Thymus (tissue), 11 donors: ENCODE measurements around the gene PRUNE2. TPM values are rescaled to one million over a fixed set of nuclear protein-coding genes. Genes with fewer than 3 reads are reported as not detected.

ENCODE experiments used
- DNase-seq, 9 donors: peaks; one replicate each; pipeline ENCODE4 v3.0.0-alpha.2; 2013; ENCODE audit warnings: low spot score in 9 of 9, low read depth in 6 of 9, missing footprints in 1 of 9
- H3K27ac ChIP-seq, 2 donors: one replicate each; pipeline ENCODE4 v1.5.1; 2013; ENCODE audit warnings: control low read depth in 1 of 2, low read depth in 1 of 2, low read length in 1 of 2, mild to moderate bottlenecking in 1 of 2, moderate library complexity in 1 of 2
- H3K27me3 ChIP-seq, 2 donors: one replicate each; pipeline ENCODE4 v1.5.1; 2013; ENCODE audit warnings: low read length in 1 of 2; ENCODE audit not compliant: control insufficient read depth in 2 of 2, insufficient read depth in 1 of 2
- H3K36me3 ChIP-seq, 2 donors: one replicate each; pipeline ENCODE4 v1.5.1; 2013; ENCODE audit warnings: low read length in 1 of 2, mild to moderate bottlenecking in 1 of 2, moderate library complexity in 1 of 2; ENCODE audit not compliant: control insufficient read depth in 2 of 2, insufficient read depth in 2 of 2
- H3K4me1 ChIP-seq, 2 donors: one replicate each; pipeline ENCODE4 v1.5.1; 2013; ENCODE audit warnings: low read length in 2 of 2; ENCODE audit not compliant: control insufficient read depth in 2 of 2, insufficient read depth in 2 of 2
- H3K4me3 ChIP-seq, 2 donors: one replicate each; pipeline ENCODE4 v1.5.1; 2013; ENCODE audit warnings: low read length in 2 of 2, control low read depth in 1 of 2, mild to moderate bottlenecking in 1 of 2
- H3K9me3 ChIP-seq, 2 donors: one replicate each; pipeline ENCODE4 v1.5.1; 2013; ENCODE audit warnings: low read length in 1 of 2, mild to moderate bottlenecking in 1 of 2; ENCODE audit not compliant: control insufficient read depth in 2 of 2, insufficient read depth in 1 of 2
- WGBS: extraction: QIAGEN DNeasy Blood & Tissue Kit; methylation state at CpG from one replicate; pipeline ENCODE4 v1.1.7; 2013; 5-methylcytosine and 5-hydroxymethylcytosine counted together
- polyA plus RNA-seq: library from polyadenylated mRNA; stranded (reverse); fragments of 200-250 nt; gene quantifications from one replicate; pipeline ENCODE4 v1.2.3, GENCODE V29; 2013
- total RNA-seq: library from RNA; stranded (reverse); fragments of 120-200 nt; gene quantifications from one replicate; pipeline ENCODE4 v1.2.4, GENCODE V29; 2013
- donor health status: healthy.

PRUNE2 gene
- total and polyA plus RNA-seq, 2 donors, result 2.0 to 3.4 TPM

DNA sequence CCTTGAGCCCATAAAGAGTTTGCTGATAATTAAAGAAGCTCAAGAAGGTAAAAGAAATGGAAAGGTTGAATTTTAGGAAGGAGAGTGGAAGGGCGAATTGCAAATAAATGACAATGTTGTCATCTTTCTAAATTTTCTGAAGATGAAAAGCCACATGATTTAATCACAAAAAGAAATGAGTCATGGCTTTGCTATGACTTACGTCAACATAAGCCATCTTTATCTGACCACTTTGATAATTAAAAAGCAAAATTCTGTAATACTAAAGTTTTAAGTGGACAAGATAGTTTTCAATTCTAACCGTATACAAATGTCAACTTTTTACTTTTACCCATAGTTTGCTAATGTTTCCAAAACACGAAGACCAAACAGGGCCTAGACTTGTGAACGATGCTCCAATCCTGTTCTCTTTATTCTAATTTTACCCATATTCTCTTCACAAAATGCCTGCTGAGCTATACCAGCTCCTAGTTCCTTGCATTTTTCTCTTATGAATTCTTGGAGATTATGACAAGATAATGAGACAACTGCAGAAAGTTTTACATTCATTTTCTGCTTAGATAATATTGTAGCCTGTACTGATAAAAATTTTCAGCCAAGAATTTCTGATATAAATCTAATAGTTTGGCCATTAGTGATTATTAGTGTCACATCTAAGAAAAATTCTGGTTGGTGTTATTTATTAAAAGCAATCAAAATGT lies 21.8 kb upstream of the PRUNE2 start:
- WGBS, result 93% methylated on average over 5 of the region's 5 CpGs
- no peak for DNase-seq
- no peak overlapping the region for H3K4me3 ChIP-seq

DNA sequence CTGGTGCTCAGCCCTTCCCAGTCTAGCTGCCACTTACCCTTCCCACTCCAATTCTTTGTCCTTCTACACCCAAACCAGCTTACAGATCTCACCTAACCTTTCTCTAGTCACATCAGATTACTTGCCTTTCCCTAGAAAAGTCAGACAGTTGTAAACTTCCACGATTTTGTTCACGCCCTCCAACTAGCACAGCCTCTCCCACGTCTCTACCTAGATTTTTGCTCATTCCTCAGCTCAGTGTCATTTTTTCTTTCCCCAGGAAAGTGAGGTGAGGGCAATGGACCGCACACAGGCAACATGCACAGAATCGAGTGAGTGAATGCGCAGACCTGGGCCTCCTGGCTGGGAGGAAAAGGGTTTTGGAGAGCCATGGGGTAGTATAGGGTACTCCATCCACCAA lies 20.9 kb upstream of the PRUNE2 start:
- Histone ChIP-seq H3K27me3 (no peaks in the 10 kb centered on the region), H3K4me3 (no peak overlapping the region), H3K9me3 (no peaks in the 10 kb centered on the region), H3K27ac (no peak overlapping the region), H3K4me1 (no peaks in the 10 kb centered on the region), H3K36me3 (no peaks in the 10 kb centered on the region)
- 90% methylated on average over 6 of the region's 6 CpGs for WGBS
- DNase-seq, result no peak

More for the DNA sequence above, 21.8 kb upstream of the PRUNE2 start:
- H3K27ac ChIP-seq, result no peak overlapping the region
- H3K4me1 ChIP-seq, result no peaks in the 10 kb centered on the region
- no peaks in the 10 kb centered on the region for H3K9me3 ChIP-seq
- no peaks in the 10 kb centered on the region for H3K27me3 ChIP-seq
- H3K36me3 ChIP-seq, result no peaks in the 10 kb centered on the region

DNA sequence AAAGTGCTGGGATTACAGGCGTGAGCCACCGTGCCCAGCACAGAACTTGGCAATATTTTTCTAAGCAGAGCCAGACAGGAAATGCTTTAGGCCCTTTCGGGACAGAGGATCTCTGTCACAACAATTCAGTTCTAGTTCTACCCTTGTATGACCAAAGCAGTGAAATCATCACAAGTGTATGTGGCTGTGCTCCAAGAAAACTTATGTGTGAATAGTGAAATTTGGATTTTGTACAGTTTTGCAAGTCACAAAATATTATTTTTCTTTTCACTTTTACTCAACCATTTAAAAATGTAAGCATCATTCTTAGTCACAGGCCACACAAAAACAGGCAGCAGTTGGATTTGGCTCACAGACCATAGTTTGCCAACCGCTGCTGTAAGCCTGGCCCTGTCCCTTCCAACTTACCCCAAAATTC lies 20.4 kb upstream of the PRUNE2 start:
- H3K36me3 ChIP-seq, result no peaks in the 10 kb centered on the region
- H3K27me3 ChIP-seq, result no peaks in the 10 kb centered on the region
- WGBS, result 76% methylated on average over 4 of the region's 4 CpGs
- DNase-seq, result no peak
- no peaks in the 10 kb centered on the region for H3K4me1 ChIP-seq
- no peak overlapping the region for H3K27ac ChIP-seq
- no peak overlapping the region for H3K4me3 ChIP-seq
- no peaks in the 10 kb centered on the region for H3K9me3 ChIP-seq

DNA sequence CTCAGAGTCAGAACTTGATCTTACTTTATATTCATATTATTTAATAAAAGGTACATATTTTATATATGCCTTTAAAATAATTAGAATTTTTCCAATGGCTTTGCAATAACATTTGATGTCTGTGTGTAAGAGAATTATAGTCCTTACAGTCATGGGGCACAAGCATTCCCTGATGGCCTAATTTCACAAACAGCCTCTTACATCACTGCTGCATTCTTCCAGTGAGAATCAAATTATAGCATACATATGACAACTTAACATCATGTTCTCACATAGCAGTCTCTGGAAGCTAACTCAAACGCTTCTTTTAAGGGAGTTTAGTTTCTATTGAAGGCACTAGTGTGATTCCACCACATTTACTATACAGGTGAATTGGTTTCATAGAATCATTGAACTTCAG lies 15.3 kb upstream of the PRUNE2 start:
- Histone ChIP-seq H3K27me3 (no peaks in the 10 kb centered on the region), H3K27ac (no peak overlapping the region), H3K4me3 (no peak overlapping the region), H3K9me3 (no peaks in the 10 kb centered on the region), H3K4me1 (no peaks in the 10 kb centered on the region), H3K36me3 (no peaks in the 10 kb centered on the region)
- WGBS, result 87% methylated on average over 1 of the region's 1 CpG
- no peak for DNase-seq

DNA sequence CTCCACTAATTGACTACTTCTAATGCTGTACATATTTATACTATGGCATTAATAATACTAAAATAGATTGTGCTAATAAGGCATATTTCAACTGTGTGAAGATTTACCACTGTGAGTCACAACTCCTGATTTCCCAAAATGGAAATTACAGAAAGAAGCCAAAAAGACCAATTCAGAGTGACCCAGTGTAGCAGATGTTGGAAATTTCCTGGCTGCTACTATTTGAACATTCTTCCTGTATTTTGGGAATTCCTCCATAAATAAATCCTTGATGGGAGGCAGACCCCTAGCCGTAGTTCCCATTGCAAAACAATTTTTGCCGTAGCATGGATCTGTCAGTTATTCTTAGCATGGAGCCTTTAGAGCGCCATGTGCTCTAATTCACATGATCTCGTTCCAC lies 11.4 kb upstream of the PRUNE2 start:
- H3K4me3 ChIP-seq, result no peak overlapping the region
- H3K36me3 ChIP-seq, result no peaks in the 10 kb centered on the region
- no peaks in the 10 kb centered on the region for H3K27me3 ChIP-seq
- H3K4me1 ChIP-seq, result no peaks in the 10 kb centered on the region
- H3K27ac ChIP-seq, result no peak overlapping the region
- no peak for DNase-seq
- no peaks in the 10 kb centered on the region for H3K9me3 ChIP-seq
- WGBS, result 93% methylated on average over 4 of the region's 4 CpGs

DNA sequence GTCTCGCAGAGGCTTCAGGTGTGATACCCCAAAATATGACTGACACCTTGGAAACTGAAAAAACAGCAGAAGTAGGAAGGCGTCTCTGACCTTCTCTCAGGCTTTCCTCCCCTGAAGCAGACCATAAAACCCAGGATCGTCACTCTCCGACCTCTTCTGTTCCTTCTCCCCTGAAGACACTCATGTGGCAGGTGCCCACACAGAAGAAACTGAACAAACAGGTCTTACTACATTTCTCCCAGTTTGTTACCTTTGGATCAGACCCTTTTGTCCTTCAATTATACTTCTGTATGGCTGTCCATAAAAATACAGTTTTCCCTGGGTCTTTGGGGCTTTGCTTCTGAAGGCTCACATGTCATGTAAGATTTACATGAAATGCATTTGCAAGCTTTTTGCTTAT lies 10.3 kb upstream of the PRUNE2 start:
- no peak for DNase-seq
- 72% methylated on average over 4 of the region's 4 CpGs for WGBS

DNA sequence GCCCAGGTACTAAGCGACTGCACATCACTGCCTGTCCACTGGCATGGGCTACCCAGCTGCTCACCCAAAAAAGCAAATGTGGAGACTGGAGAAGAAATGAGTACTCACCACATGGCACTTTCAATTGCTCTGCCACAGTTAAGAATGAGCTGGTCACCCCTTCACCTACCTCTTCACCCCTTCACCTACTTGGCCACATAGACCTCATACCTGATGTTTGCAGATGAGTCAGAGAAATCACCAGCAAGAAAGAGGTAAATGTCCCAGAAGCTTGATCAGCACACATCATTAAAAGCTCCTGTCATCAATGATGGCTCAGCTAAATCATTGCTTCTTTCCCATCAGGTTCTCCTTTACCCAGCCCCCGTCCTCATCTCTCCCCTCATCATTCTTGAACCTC lies 7.6 kb upstream of the PRUNE2 start:
- Histone ChIP-seq H3K36me3 (no peaks in the 10 kb centered on the region), H3K9me3 (no peaks in the 10 kb centered on the region), H3K4me1 (no peaks in the 10 kb centered on the region), H3K4me3 (no peak overlapping the region), H3K27me3 (peaks cover 0 to 3% of the 10 kb centered on the region in 2 donors), H3K27ac (no peak overlapping the region)
- 88% methylated on average over 2 of the region's 2 CpGs for WGBS
- no peak for DNase-seq

More for the DNA sequence above, 10.3 kb upstream of the PRUNE2 start:
- H3K9me3 ChIP-seq, result no peaks in the 10 kb centered on the region
- H3K27me3 ChIP-seq, result no peaks in the 10 kb centered on the region
- H3K27ac ChIP-seq, result no peak overlapping the region
- no peaks in the 10 kb centered on the region for H3K36me3 ChIP-seq
- no peaks in the 10 kb centered on the region for H3K4me1 ChIP-seq
- H3K4me3 ChIP-seq, result no peak overlapping the region

DNA sequence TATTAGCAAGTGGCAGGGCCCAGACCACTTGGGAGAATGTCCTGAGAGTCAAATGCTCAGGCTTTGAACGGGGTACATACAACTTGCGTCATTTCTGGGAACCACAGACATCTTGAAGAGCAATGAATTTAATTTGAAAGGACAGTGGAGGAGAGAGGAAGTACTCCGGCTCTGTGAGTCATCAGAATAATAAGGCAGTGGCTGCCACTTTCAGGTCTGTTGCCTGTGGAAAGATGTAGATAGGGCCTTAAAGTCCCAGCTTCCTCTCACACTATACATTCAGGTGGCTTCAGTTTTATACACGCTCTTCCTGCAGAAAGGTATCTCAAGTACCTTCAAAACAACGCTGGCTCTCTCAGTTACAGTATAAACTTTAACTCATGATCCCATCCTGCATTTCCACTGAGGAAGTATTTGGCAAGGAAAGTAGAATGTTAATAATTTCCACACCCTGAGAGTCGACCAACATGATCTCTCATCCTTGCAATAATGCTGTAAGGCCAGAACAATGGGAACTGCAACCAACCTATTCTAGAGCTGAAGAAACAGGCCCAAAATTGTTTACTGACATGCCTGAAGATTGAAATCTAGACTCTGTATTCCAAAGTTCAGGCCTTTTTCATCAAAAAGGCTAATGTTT lies 6.8 kb upstream of the PRUNE2 start:
- no peak for DNase-seq
- 27% methylated on average over 6 of the region's 6 CpGs for WGBS
- H3K9me3 ChIP-seq, result no peaks in the 10 kb centered on the region
- no peaks in the 10 kb centered on the region for H3K4me1 ChIP-seq
- no peak overlapping the region for H3K4me3 ChIP-seq
- no peaks in the 10 kb centered on the region for H3K36me3 ChIP-seq
- peaks cover 0 to 3% of the 10 kb centered on the region in 2 donors for H3K27me3 ChIP-seq
- H3K27ac ChIP-seq, result no peak overlapping the region

DNA sequence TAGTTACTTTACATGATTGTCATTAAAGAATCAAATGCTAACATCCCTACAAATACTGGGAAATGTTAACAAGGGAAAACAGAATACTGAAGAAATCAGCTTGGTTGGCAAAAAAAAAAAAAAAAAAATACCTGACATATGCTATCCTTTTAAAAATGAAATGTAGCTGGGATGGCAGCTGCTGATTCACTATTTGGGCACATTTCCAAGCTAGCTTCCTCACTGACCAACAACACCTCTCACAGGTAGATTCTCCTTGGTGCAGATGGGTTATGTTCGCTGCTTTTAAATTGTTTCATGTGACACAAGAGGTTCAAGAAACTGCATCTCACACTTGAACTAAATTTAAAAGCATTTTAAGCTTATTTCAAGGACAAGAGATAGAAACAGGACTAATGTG lies 6.1 kb upstream of the PRUNE2 start:
- no peak for DNase-seq
- WGBS, result 88% methylated on average over 1 of the region's 1 CpG
- Histone ChIP-seq H3K4me3 (no peak overlapping the region), H3K36me3 (no peaks in the 10 kb centered on the region), H3K4me1 (no peaks in the 10 kb centered on the region), H3K27ac (no peak overlapping the region), H3K27me3 (peaks cover 5 to 10% of the 10 kb centered on the region in 2 donors), H3K9me3 (no peaks in the 10 kb centered on the region)
